Measurements from ENCODE around the gene PIK3R6.

Gene PIK3R6

GRCh38 chr17:8849311-8850041, 18.0 kb downstream of the PIK3R6 start:
- no peak for DNase-seq

- DNase-seq, result no peak
Measured at GRCh38 chr17:8847891-8848290, 19.6 kb downstream of the PIK3R6 start.

- DNase-seq, result no peak
Measured at GRCh38 chr17:8846768-8847211, 20.7 kb downstream of the PIK3R6 start.

- DNase-seq, result no peak
Measured at GRCh38 chr17:8844229-8845218, 22.9 kb downstream of the PIK3R6 start.

GRCh38 chr17:8843344-8843743, 24.1 kb downstream of the PIK3R6 start:
- no peak for DNase-seq

GRCh38 chr17:8841844-8842243, 25.6 kb downstream of the PIK3R6 start:
- no peak for DNase-seq

- no peak for DNase-seq
Measured at GRCh38 chr17:8839410-8839935, 28.0 kb downstream of the PIK3R6 start.

- DNase-seq, result no peak
Measured at GRCh38 chr17:8838551-8839095, 28.9 kb downstream of the PIK3R6 start.

- DNase-seq, result no peak
Measured at GRCh38 chr17:8837563-8838075, 29.9 kb downstream of the PIK3R6 start.

- DNase-seq, result no peak
Measured at GRCh38 chr17:8836821-8837562, 30.5 kb downstream of the PIK3R6 start.

GRCh38 chr17:8835631-8836364, 31.7 kb downstream of the PIK3R6 start:
- DNase-seq, result no peak

- DNase-seq, result no peak
Measured at GRCh38 chr17:8835106-8835505, 32.4 kb downstream of the PIK3R6 start.

GRCh38 chr17:8832711-8833352, 34.6 kb downstream of the PIK3R6 start:
- no peak for DNase-seq

- no peak for DNase-seq
Measured at GRCh38 chr17:8831234-8831849, 36.1 kb downstream of the PIK3R6 start.

- no peak for DNase-seq
Measured at GRCh38 chr17:8830141-8830540, 37.3 kb downstream of the PIK3R6 start.

- DNase-seq, result no peak
Measured at GRCh38 chr17:8829036-8829941, 38.2 kb downstream of the PIK3R6 start.

GRCh38 chr17:8828517-8828875, 39.0 kb downstream of the PIK3R6 start:
- DNase-seq, result no peak

- no peak for DNase-seq
Measured at GRCh38 chr17:8826808-8827435, 40.6 kb downstream of the PIK3R6 start.

GRCh38 chr17:8825802-8826201, 41.7 kb downstream of the PIK3R6 start:
- DNase-seq, result no peak

Measured in NCI-H1048 (cell line).